SKM-1 (cell line): ENCODE results near the gene RHBDL1.

Experiments used
- DNase-seq: peaks from one replicate; lab custom pipeline; 2025; ENCODE audit not compliant: unreplicated experiment; lab: John Stamatoyannopoulos, UW

RHBDL1 gene

DNA sequence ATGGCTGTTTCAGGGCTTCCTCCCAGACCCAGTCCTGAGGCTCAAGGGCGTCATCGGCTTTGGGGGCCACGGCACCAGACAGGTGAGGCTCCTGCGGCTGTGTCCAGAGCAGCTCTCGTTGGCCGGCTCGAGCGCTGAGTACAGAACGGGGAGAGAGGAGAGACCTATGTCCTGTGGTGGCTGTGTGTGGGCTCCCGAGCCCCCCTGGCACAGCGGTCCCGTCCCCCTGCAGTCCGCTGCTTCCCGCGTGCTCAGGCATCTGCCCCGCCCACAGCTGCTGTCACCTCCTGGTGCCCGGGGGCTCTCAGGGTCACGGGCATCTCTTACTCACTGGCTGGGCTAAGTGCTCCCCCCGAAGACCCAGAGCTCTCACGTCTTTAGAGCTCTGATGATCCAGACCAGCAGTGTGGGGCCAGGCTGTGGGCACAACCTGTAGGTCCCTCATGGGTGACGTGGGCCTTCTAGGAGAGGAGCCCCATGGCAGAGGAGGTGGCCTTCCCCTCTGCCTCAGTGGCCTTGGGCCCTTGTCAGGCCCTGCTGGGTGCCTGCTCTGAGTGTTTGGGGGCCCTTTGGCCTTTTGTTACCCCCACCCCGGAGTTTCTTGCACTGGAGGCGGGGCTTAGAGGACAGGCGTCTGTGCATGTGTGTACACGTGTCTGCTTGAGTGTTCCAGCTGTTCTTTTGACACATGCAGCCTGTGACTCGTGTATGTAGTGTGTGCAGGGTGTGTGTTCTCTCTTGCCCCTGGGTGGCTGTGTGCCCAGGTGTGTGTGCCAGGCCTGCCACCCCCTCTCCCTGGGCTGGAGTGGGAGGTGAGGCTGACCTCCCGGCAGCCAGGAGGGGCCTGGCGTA is 22.8 kb upstream of the RHBDL1 start:
- no peak for DNase-seq

DNA sequence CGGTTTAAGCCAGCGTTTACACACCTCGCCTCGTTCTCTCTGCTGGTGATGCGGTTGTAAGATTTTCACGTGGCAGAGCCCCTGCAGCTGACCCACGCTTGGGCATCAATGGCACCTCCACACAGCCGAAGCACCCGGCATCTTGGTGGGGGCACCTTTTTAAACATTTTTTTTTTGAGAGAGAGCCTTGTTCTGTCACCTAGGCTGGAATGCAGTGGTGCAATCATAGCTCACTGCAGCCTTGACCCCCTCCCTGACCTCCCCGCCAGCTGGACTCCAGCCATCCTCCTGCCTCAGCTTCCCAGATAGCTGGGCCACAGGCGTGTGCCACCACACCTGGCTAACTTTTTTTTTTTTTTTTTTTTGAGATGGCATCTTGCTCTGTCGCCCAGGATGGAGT is 21.4 kb upstream of the RHBDL1 start:
- no peak for DNase-seq

DNA sequence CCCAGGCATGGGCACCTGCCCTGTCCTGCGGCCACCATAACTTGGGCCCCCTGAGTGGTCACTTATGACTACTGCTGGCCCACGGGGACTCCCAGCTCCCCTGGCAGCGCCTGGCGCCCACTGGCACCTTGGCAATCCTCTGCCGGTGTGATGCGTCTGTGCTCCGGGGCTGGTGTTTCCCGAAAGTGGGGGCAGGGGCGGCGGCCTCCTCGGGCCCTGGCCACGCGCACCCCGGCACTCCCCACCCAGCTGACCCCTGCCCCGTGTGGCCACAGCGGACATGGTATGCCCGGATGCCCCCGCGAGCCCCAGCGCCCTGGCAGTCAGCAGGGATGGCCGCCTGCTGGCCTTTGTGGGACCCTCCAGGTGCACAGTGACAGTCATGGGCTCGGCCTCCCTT is 18.0 kb upstream of the RHBDL1 start:
- DNase-seq, result no peak

DNA sequence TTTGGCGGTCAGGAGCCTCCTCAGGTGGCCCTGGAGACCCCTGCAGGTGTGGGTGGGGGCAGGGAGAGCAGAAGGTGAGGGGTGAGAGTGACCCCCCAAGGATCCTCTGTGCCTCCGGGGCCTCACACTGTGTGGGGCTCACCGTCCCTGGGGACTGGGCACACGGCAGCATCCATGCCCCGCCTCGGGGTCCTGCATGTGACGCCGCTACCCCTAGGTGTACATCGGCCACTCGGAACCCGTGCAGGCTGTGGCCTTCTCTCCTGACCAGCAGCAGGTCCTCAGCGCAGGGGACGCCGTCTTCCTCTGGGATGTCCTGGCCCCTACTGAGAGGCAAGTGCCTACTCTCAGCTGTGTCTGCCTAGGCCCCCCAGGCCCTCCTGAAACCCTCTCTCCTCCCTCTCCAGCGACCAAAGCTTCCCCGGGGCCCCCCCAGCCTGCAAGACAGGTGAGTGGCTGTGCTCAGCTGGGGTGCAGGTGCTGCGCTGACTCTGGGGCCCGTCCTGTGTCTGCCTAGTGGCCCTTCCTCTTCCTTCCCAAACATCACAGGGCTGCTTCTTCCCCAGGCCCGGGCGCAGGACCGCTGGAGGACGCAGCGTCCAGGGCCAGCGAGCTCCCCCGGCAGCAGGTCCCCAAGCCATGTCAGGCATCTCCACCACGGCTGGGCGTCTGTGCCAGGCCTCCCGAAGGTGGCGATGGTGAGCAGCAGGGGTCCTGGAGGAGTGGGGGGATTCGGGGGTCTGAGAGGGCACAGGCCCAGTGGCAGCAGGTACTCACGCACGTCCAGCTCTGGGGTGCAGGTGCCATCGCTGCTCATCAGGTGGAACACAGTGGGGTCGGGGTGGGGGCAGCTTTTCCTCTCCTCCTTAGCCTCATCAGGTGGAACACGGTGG is 16.5 kb upstream of the RHBDL1 start:
- no peak for DNase-seq

DNA sequence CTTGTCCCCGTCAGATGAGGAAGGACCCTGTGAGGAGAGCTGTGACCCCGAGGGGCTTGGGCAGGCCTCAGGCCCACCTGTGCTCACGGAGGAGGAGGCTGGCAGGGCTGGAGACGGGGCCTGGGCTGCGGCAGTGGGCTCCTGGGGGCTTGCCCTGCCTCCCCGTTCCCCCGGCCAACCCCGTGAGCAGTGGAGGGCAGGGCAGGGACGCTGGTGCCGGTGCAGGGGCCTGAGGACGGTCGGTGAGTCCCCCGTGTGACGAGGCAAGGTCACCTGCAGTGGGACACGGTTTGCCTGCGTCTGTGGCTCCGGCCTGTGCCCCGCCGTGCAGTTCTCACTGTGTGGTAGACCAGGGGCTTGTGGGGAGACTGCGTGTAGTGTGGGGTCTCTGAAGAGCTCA is 15.9 kb upstream of the RHBDL1 start:
- no peak for DNase-seq

DNA sequence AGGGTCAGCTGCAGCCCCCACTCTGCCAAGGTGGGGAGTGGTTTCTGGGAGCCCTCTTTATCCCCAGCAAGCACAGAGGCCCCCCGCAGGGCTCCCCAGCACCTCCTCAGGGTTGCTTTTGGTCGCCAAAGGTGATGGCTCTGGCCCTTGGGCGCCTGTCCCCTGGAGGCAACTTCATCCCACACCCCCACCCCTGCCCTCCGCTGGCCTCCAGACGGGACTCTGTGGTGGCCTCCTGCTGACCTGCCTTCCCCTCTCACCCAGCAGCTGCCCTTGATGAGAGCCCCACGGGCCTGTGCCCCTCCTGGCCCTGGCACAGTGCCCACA is 15.4 kb upstream of the RHBDL1 start:
- no peak for DNase-seq

DNA sequence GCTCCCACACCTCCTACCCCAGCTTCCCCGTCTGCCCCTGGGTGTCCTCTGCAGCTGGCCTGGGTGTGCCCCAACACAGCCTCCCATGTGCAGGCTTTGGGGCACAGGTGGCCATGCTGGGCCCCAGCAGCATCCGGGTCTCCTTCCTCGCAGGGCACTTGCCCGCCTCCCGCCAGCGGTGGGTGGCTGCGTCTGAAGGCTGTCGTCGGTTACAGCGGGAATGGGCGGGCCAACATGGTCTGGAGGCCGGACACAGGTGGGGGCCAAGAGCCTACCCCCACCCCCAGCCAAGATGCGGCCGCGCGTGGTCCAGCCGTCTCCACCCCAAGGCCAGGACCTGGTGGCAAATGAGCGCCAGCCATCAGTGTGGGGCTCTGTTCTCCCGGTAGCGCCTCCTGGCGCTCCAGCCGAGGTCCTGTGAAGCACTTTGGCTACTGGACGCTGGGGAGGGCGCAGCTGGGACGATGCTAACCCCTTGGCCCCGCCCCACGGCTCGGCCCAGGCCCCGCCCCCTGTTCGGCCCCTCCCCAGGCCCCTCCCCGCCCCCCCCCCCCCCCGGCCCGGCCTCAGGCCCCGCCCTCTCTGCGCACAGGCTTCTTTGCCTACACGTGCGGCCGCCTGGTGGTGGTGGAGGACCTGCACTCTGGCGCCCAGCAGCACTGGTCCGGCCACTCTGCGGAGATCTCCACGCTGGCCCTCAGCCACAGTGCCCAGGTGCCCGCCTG is 14.8 kb upstream of the RHBDL1 start:
- peak; percentile 71 for DNase-seq

DNA sequence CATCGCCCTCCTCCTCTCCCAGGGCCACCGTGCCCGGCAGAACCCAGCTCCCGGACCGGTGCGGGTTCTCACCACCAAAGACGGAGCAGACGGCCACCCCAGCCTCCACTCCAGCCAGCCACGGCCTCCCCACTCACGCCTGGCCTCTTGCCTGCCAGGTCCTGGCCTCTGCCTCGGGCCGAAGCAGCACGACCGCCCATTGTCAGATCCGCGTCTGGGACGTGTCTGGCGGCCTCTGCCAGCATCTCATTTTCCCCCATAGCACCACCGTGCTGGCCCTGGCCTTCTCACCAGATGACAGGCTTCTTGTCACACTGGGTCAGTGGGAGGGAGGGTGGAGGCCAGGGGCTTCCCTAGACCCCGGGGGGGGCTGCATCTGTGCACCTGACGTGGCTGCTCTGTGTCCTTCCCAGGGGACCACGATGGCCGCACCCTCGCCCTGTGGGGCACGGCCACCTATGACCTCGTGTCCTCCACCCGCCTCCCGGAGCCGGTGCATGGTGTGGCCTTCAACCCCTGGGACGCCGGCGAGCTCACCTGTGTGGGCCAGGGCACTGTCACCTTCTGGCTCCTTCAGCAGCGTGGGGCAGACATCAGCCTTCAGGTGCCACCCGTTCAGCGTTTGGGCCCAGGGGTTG is 14.2 kb upstream of the RHBDL1 start:
- DNase-seq, result no peak

DNA sequence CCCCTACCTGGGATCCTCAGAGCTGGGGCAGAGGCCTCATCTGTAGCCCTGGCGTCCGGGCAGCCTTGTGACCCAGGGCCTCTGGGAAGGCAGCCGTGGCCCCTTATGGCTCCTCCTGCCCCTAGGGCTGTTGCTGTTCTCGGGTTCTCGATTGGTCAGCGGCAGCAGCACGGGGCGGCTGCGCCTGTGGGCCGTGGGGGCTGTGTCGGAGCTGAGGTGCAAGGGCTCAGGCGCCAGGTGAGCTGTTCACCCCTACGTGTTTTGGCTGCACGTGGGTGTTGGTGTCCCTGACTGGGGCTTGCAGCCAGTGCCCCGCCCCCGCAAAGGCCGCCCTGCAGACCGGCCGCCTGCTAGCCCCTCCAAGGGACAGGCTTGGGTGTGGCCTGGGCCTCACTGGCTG is 13.4 kb upstream of the RHBDL1 start:
- no peak for DNase-seq

DNA sequence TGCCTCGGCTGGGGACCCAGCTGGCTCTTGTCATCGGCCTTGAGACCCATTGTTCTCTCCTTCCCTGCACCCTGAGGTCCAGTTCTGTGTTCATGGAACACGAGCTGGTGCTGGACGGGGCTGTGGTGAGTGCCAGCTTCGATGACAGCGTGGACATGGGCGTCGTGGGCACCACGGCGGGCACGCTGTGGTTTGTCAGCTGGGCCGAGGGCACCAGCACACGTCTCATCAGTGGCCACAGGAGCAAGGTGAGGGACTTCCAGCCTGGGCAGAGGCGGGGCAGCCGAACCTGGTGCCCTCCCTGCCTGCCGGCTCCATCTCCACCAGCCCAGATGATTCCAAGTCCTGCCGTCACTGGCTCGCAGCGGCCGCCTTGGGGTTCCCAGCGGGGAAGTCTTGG is 12.9 kb upstream of the RHBDL1 start:
- no peak for DNase-seq

DNA sequence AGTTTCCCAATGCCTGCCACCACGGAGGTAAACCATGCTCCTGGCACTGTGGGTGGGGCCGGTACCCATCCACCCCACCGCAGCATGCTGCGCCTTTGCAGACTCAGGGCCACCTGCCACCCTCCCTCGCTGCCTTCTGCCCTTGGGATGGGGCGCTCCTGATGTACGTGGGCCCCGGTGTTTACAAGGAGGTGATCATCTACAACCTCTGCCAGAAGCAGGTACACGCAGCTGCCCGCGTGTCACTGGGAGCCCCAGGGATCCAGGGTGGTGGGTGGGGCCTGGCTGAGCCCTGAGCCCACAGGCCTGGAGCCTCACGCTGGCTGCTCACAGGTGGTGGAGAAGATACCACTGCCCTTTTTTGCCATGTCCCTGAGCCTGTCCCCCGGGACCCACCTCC is 8.9 kb upstream of the RHBDL1 start:
- no peak for DNase-seq

DNA sequence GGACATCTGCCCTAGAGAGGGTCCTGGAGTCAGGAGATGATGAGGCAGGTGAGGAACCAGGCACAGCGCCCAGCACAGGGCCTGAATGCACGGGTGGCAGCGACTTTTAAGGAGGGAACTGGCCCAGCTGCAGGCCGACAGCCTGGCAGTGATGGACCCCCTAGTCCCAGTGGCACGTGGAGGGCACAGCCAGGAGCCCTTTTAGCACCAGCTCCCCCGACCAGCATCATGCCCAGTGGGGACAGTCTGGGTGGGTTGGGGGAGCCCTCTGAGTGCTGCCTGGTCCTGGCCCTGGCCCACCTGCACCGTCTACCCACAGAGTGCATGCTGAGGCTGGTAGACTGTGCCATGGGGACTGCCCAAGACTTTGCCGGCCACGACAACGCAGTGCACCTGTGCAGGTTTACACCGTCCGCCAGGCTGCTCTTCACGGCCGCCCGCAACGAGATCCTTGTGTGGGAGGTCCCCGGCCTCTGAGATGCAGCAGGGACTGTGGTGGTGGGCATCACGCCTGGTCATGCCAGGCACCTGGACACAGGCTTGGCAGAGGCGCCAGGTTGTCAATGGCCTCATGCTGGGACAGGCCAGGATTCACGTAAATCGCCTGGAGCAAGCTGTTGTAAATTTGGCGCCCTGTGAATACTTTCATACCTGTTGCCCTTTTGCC is 8.2 kb upstream of the RHBDL1 start:
- DNase-seq, result no peak

DNA sequence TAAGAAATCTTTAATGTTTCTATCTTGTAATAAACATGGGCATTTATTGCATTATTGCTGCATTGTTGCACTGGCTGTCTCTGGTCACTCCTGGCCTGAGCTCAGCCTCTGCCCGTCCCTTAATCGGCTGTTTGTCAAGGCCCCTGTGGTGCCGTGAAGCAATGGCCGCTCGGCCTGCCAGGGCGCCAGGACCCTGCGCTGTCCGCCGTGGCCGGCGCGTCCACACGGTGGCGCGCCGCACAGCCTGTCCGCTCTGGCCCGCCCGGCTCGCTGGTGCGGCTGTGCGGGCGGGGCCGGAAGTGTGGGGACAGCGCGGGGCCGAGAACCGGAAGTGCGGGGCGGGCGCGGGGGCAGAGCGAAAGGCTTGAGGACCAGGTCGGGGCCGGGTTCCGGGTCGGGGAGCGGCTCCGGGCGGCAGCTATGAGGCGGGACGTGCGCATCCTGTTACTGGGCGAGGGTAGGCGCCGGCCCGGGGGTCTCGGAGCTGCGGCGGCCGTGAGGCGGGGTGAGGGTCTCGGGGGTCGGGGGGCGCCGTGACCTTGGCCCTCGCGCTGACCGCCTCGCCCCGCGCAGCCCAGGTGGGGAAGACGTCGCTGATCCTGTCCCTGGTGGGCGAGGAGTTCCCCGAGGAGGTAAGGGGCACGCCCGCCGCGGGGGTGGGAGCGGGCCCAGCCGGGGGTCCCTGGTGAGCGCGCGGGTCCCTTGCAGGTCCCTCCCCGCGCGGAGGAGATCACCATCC is 7.5 kb upstream of the RHBDL1 start, which contains the start of gene RHOT2:
Gene RHOT2 (plus strand): TSS at position 353 of the 739 bp plus-strand sequence. CDS start 68 bp downstream, at position 421.
- DNase-seq, result peak; percentile 77

DNA sequence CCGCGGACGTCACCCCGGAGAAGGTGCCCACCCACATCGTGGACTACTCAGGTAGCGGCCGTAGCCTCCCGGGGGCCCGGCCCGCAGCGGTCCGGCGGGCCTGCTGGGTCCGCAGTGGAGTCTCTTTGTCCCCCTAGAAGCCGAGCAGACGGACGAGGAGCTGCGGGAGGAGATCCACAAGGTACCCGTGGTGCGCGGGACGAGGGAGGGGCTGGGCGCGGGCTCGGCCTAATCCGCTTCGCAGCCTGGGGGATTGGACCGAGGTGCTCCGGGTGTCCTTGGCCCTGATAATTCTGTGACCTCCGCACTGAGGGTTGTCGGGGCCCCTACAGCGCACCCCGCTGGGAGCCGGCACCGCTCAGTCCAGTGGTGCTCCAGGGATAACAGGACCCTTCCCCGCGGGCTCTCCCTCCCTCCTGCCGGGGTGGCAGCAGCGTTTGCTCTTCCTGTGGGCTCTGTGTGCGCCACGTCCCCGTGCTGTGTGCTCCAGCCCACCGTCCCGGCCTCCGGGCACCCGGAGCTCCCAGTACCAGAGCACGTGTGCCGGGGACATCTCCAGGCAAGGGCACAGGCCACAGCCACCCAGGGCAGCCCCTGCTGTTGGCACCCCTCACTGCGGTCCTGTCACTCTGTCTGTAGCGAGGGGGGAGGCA is 6.8 kb upstream of the RHBDL1 start:
- DNase-seq, result no peak

DNA sequence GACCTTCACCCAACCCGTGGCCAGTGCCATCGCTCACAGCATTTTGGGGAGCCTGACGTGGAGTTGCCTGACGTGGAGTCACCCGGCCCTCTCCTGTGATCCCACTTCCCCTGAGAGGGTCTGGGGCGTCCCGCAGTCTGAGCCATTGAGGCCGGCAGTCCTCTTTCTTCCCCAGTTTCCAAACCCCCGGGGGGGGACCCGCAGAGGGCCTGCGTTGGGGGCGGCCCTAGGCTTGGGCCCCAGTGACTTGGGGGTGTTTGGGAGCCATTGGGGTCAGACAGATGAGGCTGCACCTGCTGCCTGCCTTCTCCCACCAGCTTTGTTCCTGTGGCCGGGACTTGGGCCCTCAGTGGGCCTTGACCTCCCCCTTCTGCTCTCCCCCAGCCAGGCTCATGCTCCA is 5.8 kb upstream of the RHBDL1 start:
- no peak for DNase-seq

DNA sequence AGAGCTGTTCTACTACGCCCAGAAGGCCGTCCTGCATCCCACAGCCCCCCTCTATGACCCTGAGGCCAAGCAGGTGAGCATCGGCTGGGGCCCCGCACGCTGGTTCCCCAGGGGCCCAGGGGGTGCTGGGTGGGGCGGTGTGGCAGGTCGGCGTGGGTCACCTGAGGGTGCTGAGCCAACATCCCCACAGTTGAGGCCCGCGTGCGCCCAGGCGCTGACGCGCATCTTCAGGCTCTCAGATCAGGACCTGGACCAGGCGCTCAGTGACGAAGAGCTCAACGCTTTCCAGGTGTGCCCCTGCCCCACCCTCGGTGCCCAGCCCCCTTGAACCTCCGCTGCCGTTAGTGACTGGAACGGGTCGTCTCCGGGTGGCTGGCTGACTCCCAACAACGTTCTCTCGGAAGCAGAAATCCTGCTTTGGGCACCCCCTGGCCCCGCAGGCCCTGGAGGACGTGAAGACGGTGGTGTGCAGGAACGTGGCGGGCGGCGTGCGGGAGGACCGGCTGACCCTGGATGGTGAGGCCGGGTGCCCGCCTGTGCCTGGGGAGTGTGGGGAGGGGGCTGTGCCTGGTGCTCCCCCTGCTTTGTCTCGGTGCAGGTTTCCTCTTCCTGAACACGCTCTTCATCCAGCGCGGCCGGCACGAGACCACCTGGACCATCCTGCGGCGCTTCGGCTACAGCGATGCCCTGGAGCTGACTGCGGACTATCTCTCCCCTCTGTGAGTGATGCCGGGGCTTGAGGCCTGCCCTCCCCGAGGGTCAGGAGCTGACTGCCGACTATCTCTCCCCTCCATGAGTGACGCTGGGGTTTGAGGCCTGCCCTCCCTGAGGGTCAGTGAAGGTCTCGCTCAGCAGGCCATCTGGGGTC is 4.8 kb upstream of the RHBDL1 start:
- no peak for DNase-seq

DNA sequence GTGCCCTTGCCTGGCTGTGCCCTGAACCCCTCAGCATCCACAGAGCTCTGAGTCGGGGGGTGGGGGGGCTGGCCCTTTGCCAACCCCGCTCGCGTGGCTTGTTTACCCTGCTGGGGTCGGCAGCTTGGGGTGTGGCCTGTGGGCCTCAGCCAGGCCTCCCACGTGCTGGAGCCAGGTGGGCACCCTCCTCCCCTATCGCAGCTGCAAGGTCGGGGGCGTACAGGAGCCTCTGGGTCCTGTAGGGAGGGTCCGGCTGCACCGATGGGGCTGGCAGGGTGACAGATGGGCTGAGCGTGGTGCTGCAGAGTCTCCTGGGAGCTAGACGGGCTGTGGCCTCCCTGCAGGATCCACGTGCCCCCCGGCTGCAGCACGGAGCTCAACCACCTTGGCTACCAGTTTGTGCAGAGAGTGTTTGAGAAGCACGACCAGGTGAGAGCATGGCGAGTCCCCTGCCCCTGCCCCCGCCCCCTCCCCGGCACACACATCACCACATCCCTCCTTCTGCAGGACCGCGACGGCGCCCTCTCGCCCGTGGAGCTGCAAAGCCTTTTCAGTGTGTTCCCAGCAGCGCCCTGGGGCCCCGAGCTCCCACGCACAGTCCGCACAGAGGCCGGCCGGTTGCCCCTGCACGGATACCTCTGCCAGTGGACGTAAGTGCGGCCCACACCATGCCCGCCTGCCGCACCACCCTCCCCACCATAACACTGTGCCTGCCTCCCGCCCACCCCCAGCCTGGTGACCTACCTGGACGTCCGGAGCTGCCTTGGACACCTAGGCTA is 3.9 kb upstream of the RHBDL1 start:
- no peak for DNase-seq

DNA sequence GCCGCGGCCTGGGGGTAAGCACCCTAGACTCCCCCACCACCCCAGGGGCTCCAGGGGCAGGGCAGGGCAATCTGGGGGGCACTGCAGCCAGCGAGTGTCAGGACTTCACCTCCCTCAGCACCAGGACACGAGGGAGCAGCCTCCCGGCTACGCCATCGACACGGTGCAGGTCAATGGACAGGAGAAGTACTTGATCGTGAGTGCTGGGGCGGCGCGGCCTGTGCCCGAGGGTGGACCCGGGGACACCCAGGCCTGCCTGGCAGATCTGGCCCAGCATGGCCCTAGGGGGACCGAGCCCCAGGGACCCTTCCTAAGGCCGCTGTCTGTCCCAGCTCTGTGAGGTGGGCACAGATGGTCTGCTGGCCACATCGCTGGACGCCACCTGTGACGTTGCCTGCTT is 3.1 kb upstream of the RHBDL1 start:
- no peak for DNase-seq
